ENCODE results near the gene FAM83E.

The FAM83E gene

GRCh38 chr19:48616041-48616436, 1.2 kb upstream of the FAM83E start:
- in situ Hi-C loops (cut with MboI; ENCODE audit: low pct_unique_long_range_greater_than_20kb, low sequenced_read_pairs) = no loop called here
- no peak for DNase-seq

GRCh38 chr19:48615231-48616040, 560 bp upstream of the FAM83E start:
- no peak for DNase-seq
- in situ Hi-C loops (cut with MboI; ENCODE audit: low pct_unique_long_range_greater_than_20kb, low sequenced_read_pairs) = no loop called here

- in situ Hi-C loops (cut with MboI; ENCODE audit: low pct_unique_long_range_greater_than_20kb, low sequenced_read_pairs) = no loop called here
- DNase-seq = peak; percentile 41
These were observed 932 bp downstream of the FAM83E start for GRCh38 chr19:48613852-48614435.

GRCh38 chr19:48613024-48613851, 1.6 kb downstream of the FAM83E start:
- in situ Hi-C loops (cut with MboI; ENCODE audit: low pct_unique_long_range_greater_than_20kb, low sequenced_read_pairs) = no loop called here
- DNase-seq = peak; percentile 21

GRCh38 chr19:48611872-48612271, 3.0 kb downstream of the FAM83E start:
- in situ Hi-C loops (cut with MboI; ENCODE audit: low pct_unique_long_range_greater_than_20kb, low sequenced_read_pairs) = no loop called here
- no peak for DNase-seq

- in situ Hi-C loops (cut with MboI; ENCODE audit: low pct_unique_long_range_greater_than_20kb, low sequenced_read_pairs) = no loop called here
- no peak for DNase-seq
These were observed 5.2 kb downstream of the FAM83E start for GRCh38 chr19:48609571-48610108.

GRCh38 chr19:48608798-48609263, 6.0 kb downstream of the FAM83E start:
- in situ Hi-C loops (cut with MboI; ENCODE audit: low pct_unique_long_range_greater_than_20kb, low sequenced_read_pairs) = no loop called here
- DNase-seq = peak; percentile 83

- in situ Hi-C loops (cut with MboI; ENCODE audit: low pct_unique_long_range_greater_than_20kb, low sequenced_read_pairs) = no loop called here
These were observed 7.5 kb downstream of the FAM83E start for GRCh38 chr19:48607359-48607755.

GRCh38 chr19:48606463-48607358, 8.2 kb downstream of the FAM83E start, which contains the start of gene SPACA4:
SPACA4 (plus strand) TSS chr19:48606742; CDS start chr19:48606979, 237 bp downstream.
- in situ Hi-C loops (cut with MboI; ENCODE audit: low pct_unique_long_range_greater_than_20kb, low sequenced_read_pairs) = no loop called here

More at GRCh38 chr19:48607359-48607755, 7.5 kb downstream of the FAM83E start:
- no peak for DNase-seq

GRCh38 chr19:48603850-48604249, 11.0 kb downstream of the FAM83E start:
- in situ Hi-C loops (cut with MboI; ENCODE audit: low pct_unique_long_range_greater_than_20kb, low sequenced_read_pairs) = no loop called here

More at GRCh38 chr19:48606463-48607358, 8.2 kb downstream of the FAM83E start, which contains the start of gene SPACA4:
- DNase-seq = no peak

GRCh38 chr19:48603449-48603848, 11.4 kb downstream of the FAM83E start:
- in situ Hi-C loops (cut with MboI; ENCODE audit: low pct_unique_long_range_greater_than_20kb, low sequenced_read_pairs) = no loop called here

More at GRCh38 chr19:48603850-48604249, 11.0 kb downstream of the FAM83E start:
- no peak for DNase-seq

GRCh38 chr19:48603001-48603400, 11.9 kb downstream of the FAM83E start:
- no peak for DNase-seq
- in situ Hi-C loops (cut with MboI; ENCODE audit: low pct_unique_long_range_greater_than_20kb, low sequenced_read_pairs) = no loop called here

More at GRCh38 chr19:48603449-48603848, 11.4 kb downstream of the FAM83E start:
- DNase-seq = no peak

GRCh38 chr19:48600679-48601417, 14.0 kb downstream of the FAM83E start:
- DNase-seq = no peak
- in situ Hi-C loops (cut with MboI; ENCODE audit: low pct_unique_long_range_greater_than_20kb, low sequenced_read_pairs) = no loop called here

- in situ Hi-C loops (cut with MboI; ENCODE audit: low pct_unique_long_range_greater_than_20kb, low sequenced_read_pairs) = loop anchor here (25.0 kb wide), 1 partner anchor 262 kb away; the partner anchor contains the start of gene EMP3
- no peak for DNase-seq
These were observed 15.7 kb downstream of the FAM83E start for GRCh38 chr19:48598996-48599700.

- DNase-seq = no peak
- in situ Hi-C loops (cut with MboI; ENCODE audit: low pct_unique_long_range_greater_than_20kb, low sequenced_read_pairs) = loop anchor here (25.0 kb wide), 1 partner anchor 260 kb away; the partner anchor contains the start of gene EMP3
These were observed 18.0 kb downstream of the FAM83E start for GRCh38 chr19:48596679-48597465.

GRCh38 chr19:48596237-48596636, 18.6 kb downstream of the FAM83E start:
- in situ Hi-C loops (cut with MboI; ENCODE audit: low pct_unique_long_range_greater_than_20kb, low sequenced_read_pairs) = loop anchor here (25.0 kb wide), 1 partner anchor 259 kb away; the partner anchor contains the start of gene EMP3
- no peak for DNase-seq

Measured in KBM-7 (cell line).